ENCODE data around the gene NLGN1. TPM values are rescaled to one million over a fixed set of nuclear protein-coding genes. Genes with fewer than 3 reads are reported as not detected.
"Not testable (repeated sequence)": the region's sequence is repeated elsewhere in the genome, so short reads cannot be mapped to it uniquely, and the experiment has no call there.

NLGN1 gene
- total RNA-seq, 1 donor from 2014 or later: 18.3 TPM

DNA sequence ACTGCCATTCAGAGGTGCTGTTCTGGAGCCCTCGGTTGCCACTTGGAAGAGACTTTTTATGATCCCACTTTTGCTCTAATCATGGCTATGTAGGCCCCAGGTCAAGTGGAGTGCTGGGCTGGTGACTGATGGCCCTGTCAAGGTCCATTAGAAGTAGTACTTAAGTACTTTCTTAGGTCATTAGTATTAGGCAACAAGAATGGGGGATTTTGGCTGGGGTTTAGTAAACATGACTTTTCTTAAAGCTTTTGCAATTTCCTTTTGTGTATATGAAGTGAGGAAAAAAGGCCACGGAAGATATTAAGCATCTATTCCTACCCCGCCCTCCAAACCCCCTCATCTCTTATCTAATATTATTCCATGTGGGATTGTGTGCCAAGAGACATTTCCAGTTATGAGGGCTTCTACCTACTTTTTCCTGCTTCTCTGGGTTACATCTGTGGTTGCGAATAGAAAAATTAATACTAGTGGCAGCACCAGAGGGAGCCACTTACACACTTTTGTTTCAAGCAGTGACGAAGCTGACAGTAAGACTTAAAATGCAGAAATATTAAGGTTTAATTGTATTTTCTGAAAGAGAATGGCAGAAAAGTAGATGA is 13.9 kb downstream of the NLGN1 start:
- no peak for DNase-seq (ENCODE audit: low spot score)
- intact Hi-C loops (cut with DNase I): loop anchor here (5.0 kb wide), 1 partner anchor 141 kb away; no protein-coding TSS in a partner anchor

DNA sequence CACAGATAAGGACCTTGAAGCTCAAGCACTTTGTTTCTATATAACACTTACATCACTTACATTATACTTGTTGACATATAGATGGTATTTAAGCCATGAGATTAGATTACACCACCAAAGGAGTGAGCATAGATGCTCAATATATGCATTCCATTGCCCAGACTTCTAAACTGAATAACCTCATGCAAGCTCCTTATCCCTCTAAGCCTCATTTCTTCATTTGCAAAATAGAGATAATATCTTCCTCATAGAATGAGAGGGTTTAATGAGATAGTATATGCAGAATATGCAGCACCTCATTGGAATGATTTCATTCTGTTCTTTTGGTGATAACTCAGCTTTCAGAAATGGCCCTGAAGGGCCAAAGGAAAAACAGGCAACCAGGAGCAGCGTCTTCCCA is 18.5 kb downstream of the NLGN1 start:
- no peak for DNase-seq (ENCODE audit: low spot score)
- intact Hi-C loops (cut with DNase I): no loop called here

DNA sequence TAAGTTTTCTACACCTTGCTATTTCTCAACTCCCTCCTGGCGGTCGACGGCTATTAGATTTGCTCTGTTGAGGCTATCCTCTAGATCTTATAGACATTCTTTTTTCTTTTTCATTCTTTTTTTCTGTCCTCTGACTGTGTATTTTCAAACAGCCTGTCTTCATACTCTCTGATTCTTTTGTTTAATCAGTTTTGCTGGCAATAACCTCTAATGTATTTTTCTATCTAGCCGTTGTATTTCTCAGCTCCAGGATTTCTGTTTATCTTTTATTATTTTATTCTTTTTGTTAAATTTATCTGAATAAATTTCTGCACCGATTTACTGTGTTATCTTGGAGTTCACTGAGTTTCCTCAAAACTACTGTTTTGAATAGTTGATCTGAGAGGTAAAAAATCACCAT is 31.5 kb downstream of the NLGN1 start:
- DNase-seq (ENCODE audit: low spot score): no peak

DNA sequence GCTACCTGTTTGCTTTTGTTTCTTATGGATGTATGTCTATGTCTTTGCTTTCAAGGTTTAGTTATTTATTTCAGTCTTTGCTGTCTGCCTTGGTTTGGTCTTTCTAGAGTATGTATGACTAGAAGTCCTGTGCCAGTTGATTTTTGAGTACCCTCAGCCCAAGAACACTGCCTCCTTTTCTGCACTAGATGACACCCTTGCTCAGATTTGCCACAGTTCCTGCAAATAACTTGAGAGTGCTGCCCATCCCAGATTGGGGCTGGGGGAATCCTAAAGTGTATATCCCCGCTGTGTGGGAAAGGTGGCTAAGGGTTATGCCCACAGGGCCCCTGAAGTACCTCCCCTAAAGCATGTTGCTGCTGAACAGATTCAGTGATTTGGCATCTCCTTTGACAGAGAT is 32.0 kb downstream of the NLGN1 start:
- intact Hi-C loops (cut with DNase I): no loop called here
- DNase-seq (ENCODE audit: low spot score): no peak

More for the DNA sequence above, 31.5 kb downstream of the NLGN1 start:
- intact Hi-C loops (cut with DNase I): no loop called here

DNA sequence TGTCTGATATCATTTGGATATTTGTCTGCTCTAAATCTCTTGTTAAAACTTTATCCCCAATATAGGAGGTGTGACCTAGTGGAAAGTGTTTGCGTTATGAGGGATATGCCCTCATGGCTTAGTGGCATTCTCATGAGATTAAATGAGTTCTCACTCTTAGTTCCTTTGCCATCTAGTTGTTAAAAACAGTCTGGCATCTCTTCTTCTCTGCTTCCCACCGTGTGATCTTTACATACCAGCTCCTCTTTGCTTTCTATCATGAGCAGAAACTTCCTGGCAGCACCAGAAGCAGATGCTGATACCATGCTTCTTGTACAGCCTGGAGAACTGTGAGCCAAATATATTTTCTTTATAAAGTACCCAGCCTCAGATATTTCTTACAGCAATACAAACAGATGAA is 33.0 kb downstream of the NLGN1 start:
- DNase-seq (ENCODE audit: low spot score): no peak
- intact Hi-C loops (cut with DNase I): no loop called here

DNA sequence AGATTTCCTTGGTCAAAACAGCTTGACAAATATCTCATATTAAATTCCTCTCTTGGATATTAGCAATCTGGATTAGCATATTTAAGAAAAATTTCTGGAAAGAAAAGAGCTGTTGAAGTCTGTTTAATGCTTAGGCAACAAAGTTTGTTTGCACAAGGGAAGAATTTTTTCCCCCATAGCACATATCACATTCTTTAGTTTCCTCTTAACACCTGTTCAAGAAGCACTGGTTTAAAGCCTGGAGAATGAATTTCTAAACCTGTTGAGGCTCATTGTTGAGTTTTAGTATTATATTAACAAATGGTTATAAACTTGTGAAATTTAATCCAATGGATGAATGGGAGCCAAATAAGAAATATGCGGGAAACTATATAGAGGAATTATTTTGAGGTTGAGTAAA is 41.5 kb downstream of the NLGN1 start:
- DNase-seq (ENCODE audit: low spot score): no peak
- intact Hi-C loops (cut with DNase I): no loop called here

DNA sequence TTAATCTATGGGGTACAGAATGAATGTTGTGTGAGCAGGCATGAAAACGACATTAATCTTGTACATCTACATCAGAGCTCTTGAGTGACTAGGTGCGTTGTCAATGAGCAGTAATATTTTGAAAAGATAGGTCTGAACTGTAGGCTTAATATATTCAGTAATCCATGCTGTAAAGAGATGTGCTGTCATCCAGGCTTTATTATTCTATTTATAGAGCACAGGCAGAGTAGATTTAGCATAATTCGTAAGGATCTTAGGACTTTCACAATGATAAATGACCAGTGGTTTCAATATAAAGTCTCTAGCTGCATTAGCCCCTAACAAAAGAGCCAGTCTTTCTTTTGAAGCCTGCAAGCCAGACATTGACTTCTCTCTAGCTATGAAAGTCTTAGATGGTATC is 43.0 kb downstream of the NLGN1 start:
- intact Hi-C loops (cut with DNase I): no loop called here
- DNase-seq (ENCODE audit: low spot score): no peak

DNA sequence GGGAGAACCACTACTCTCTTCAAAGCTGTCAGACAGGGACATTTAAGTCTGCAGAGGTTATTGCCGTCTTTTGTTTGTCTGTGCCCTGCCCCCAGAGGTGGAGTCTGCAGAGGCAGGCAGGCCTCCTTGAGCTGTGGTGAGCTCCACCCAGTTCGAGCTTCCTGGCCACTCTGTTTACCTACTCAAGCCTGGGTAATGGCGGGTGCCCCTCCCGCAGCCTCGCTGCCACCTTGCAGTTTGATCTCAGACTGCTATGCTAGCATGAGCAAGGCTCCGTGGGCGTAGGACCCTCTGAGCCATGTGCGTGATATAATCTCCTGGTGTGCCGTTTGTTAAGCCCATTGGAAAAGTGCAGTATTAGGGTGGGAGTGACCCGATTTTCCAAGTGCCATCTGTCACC is 54.0 kb downstream of the NLGN1 start:
- DNase-seq (ENCODE audit: low spot score): peak; percentile 54
- intact Hi-C loops (cut with DNase I): not testable (repeated sequence)

DNA sequence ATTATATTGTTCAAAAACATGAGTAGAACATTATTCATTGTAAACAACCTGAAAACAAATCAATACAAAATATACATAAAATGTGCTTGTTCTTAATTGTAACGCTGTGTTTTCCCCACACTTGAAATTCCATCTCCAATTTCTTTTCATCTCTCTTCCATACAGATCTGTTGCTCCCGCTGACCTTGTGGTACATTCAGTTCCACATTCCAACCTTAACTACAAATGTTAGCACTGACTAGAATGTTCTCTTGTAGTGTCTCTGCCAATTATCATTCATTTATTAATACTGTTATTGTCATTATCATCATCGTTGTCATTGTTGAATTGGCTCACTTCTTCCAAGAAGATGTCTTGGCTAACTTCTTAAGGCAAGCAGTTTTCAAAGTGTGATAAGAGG is 65.7 kb downstream of the NLGN1 start:
- intact Hi-C loops (cut with DNase I): no loop called here
- no peak for DNase-seq (ENCODE audit: low spot score)

DNA sequence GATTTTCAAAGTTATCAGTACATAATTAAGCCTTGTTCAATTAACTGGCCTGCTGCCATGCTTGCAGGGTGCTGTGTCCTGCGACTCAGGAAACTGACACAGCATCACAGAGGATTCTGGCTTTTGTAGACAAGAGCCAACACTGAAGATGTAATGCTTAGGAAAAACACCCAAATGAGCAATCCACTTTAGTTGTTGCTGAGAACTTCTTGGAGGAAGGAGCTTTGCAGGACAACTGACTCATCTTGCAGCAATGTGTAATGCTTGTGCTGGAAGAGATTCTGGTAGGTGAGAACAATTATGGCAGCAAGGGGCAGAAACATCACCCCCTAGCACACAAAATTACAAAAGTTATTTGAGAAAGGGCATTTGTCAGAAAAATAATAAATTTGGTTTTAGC is 67.6 kb downstream of the NLGN1 start:
- intact Hi-C loops (cut with DNase I): no loop called here
- DNase-seq (ENCODE audit: low spot score): no peak

DNA sequence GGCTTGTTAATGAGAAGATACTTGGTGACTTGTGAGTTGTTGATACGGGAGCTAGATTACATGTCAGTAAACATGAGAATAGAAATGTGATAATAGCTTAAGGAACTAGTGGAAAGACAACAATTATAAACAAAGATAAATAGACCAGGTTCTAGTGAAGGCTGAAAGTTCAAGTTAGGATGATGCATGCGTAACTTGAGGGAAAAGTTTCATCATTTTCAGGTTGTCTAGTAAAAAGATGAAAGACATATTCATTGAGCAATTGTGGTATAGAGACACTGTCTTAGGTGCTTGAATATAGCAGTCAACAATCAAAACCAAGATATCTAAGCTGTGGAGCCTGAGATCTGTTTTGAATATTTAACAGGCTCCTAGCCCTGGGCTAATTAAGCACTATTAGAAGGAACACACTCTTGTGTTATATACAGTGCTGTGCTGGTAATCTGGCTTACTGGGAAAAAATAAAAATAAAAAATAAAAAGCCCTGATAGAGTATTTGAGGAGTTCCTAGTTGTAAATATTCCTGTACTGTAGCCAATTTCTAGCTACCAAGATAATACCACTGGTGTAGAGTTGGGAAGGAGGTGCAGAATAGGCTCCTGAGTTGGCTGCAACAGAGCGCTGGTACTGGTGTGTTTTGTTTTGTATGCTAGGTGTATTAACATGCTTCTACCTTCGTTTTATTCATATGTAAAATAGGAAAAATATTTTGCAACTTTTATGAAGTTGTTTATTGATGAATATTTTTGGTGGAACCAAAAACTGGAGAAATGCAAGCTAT is 68.5 kb downstream of the NLGN1 start:
- intact Hi-C loops (cut with DNase I): no loop called here
- no peak for DNase-seq (ENCODE audit: low spot score)

DNA sequence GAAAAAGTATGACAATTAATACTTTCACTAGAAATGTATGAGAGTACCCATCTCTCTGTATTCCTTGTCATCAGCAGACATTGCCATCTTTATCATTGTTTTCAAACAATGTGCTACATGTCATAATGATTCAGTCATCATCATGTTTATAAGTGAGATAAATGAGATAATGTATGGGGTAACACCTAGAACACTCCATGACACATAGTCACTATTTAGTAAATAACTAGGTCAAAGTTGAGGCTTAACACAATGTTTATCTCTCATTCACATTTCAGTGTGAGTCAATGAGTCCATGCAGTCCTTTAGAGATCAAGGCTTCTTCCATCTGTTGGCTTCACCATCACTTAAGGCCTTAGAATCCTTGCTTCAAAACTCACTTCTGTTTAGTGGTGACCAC is 70.0 kb downstream of the NLGN1 start:
- no peak for DNase-seq (ENCODE audit: low spot score)
- intact Hi-C loops (cut with DNase I): no loop called here

DNA sequence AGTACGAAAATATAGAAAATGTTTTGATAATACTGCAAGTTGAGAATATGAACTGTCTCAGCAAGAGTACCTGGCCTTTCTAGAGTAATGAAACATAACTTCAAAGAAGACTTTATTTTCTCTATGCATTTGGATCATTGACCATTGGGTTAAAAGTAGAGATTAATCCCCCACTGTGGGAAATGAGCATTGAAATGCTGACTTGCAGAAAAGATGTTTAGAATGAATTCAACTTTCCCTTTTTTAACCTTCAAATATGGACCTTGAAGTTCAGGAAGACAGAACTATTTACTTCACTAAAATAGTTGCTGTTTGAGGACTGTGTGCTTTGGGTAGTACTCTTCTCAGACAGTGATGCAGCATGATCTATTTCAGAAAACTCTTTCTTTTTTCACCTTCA is 75.7 kb downstream of the NLGN1 start:
- intact Hi-C loops (cut with DNase I): no loop called here
- no peak for DNase-seq (ENCODE audit: low spot score)

DNA sequence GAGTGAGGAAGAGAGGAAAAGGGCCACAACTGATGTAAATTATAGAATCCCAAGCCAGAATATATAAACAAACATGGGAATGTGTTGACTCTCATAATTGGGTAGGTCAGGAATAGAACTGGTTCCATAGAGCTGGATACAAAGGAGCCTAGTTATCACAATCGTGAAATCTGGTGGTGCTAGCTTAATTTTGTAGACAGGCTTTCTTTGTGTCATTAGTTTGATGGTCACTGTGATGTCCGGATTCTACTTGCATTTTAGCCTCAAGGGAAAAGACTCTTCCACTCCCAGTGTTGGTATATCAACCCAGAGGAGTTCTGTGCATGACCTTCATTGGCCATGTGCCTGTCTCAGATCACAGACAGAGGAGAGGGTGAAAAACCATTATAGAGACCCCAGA is 81.8 kb downstream of the NLGN1 start:
- no peak for DNase-seq (ENCODE audit: low spot score)
- intact Hi-C loops (cut with DNase I): no loop called here

DNA sequence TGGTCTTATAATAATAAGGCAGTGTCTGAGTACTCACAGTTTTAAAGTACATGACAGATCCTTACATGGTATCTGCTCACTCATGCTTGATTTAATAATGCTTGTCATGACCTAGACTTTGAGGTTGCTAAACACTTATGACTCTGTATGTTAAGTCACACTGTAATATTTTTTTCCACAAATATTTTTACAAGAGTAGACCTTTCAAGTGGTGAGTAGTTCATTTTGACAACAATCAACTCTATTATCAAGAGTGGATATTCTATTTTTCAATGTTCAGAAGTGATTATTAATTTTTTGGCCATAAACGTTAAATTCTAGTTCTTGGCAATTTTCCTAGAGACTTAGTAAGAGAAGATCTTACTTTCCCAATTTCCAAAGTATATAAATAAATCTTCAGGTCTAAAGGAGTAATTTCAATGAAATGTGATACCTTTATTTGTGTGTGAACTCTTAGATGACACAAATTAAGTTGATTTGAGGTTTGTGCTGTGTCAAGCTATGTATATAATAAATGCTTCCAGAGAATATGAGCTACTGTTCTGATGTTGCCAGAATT is 104.5 kb downstream of the NLGN1 start:
- no peak for DNase-seq (ENCODE audit: low spot score)
- intact Hi-C loops (cut with DNase I): no loop called here

DNA sequence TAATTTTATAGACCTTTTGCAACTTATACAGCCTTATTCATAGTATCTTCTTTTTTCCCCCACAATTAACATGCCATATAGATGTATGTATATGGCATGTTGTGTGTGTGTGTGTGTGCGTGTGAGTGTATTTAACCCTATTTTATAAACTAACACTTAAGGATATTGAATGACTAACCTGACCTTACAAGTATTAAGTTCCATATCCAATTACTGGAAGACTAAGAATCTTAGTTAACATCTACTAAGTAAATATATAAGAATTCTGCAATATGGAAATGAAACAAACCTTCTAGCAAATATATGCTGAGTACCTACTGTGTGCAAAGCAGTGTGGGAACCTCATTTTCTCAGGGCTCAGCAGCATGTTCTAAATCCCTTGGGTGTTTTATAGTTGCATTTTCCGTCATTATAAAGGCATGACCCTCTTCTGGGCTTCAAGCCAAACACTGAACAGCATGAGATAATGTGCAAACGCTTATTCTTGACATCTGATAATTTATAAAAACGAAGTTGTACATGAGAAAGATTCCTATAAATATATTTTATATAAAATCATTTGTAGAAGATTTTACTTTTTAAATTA is 105.5 kb downstream of the NLGN1 start:
- no peak for DNase-seq (ENCODE audit: low spot score)

DNA sequence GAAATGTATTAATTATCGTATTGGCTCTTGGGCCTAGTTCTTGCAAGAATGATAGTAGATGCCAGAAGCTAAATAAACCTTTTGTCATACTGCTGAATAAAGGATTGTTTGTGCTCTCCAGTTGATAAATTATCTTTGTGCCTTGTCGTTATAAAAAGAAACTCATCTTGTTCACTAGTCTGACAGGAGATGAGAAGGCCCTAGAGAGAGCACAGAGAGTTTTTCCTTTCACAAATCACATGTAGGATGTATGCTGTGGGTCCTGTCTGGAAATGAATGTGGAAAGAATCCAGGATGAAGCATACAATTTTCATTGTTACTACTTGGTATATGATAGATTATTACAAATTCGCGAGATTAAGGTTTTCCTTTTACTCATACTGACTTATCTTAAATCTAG is 113.0 kb downstream of the NLGN1 start:
- intact Hi-C loops (cut with DNase I): no loop called here
- DNase-seq (ENCODE audit: low spot score): no peak

More for the DNA sequence above, 105.5 kb downstream of the NLGN1 start:
- intact Hi-C loops (cut with DNase I): no loop called here

DNA sequence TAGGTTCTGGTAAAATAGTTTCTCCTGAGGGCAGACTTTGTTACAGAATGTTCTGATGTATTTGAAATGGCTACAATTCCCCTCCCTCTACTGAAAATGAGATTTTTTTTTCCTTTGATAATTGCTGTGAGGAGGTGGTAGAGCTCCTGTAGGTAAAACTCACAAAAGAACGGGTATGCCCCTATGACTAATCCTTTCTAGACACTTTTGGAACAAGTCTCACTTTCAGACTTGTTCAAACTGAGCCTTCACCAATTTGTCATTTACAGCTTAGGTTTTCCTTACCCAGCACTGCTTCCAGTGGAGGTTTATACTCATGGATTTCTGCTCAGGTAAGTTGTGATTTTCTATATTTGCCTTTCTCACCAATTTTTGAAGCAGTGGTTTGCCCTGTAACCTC is 115.6 kb downstream of the NLGN1 start:
- DNase-seq (ENCODE audit: low spot score): no peak
- intact Hi-C loops (cut with DNase I): no loop called here

DNA sequence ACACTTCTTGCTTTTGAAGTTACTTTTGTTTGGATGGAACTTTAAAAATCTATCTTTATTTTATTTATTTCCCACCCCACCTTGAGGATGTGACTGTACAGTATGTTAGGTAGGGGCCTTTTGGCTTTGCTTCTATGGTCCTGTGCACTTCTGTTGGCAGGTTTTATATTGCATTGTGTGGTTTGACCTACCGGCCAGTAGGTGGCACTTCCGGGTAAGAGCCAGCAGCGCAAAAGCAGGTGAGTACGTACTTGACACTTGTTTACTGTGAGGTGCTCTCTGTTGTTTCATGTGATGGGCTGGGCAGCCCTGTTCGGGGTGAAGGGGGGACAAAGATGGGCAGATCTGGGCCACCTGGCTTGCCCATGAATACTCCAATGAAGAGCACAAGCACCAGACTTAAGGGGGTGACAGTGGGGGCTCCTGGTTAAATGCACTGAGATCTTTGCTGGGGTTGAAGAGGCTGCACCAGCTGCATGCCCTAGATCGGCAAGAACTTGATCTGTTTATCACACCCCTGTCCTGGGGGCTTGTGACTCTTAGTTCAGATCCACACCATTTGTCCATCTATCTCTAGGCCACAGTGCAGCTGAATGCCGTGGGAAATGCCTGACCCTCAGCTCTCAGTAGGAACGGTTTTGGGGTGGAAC is 131.6 kb downstream of the NLGN1 start:
- no peak for DNase-seq (ENCODE audit: low spot score)
- intact Hi-C loops (cut with DNase I): no loop called here

DNA sequence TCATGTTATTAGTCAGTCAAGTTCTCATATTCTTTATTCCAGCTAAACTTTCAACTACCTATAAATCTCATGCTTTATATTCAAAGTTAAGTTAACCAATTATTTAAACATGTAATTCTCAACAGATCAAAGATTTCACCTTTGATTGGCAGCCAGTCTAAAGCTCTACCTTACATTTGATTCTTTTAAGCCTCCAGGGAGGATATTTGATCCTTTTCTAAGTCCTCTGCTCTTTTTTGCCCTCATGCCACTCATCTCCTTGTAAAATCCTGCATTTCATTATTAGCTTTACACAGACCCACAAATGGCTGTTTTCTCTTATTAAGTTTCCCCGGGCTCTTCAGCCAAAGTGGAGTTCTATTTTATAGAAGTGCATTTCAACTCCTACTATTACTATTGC is 134.1 kb downstream of the NLGN1 start:
- intact Hi-C loops (cut with DNase I): no loop called here
- no peak for DNase-seq (ENCODE audit: low spot score)

All from cardiac septum (tissue), 1 donor.